H9 (cell line): Measurements from ENCODE around the gene SLC7A1. TPM values are rescaled to one million over a fixed set of nuclear protein-coding genes. Genes with fewer than 3 reads are reported as not detected.

Source experiments
- DNase-seq: peaks from one replicate; pipeline ENCODE4 v3.0.0-alpha.2; 2017
- H2AFZ ChIP-seq: one replicate; pipeline ENCODE4 v1.6.1; 2013; ENCODE audit warnings: mild to moderate bottlenecking, low read length, control low read depth, moderate library complexity
- H2AK5ac ChIP-seq: 2 replicates; pipeline ENCODE4 v1.6.1; 2013; ENCODE audit warnings: low read length, control low read depth, mixed read lengths; ENCODE audit not compliant: insufficient read length
- H2BK120ac ChIP-seq: one replicate; pipeline ENCODE4 v1.6.1; 2013; ENCODE audit warnings: low read depth, mild to moderate bottlenecking, low read length, control low read depth, inconsistent platforms; ENCODE audit not compliant: poor library complexity, severe bottlenecking
- H2BK12ac ChIP-seq: 2 replicates; pipeline ENCODE4 v1.6.1; 2013; ENCODE audit warnings: low read length, control low read depth, mixed read lengths, low read depth; ENCODE audit not compliant: insufficient read length
- H2BK15ac ChIP-seq: 2 replicates; pipeline ENCODE4 v1.6.1; 2013; ENCODE audit warnings: low read depth, low read length, control low read depth
- H2BK20ac ChIP-seq: one replicate; pipeline ENCODE4 v1.6.1; 2013; ENCODE audit warnings: low read depth, mild to moderate bottlenecking, low read length, control low read depth, inconsistent platforms; ENCODE audit not compliant: poor library complexity, severe bottlenecking
- H2BK5ac ChIP-seq: 2 replicates; pipeline ENCODE4 v1.6.1; 2013; ENCODE audit warnings: low read length, control low read depth, mixed read lengths; ENCODE audit not compliant: insufficient read length
- H3K14ac ChIP-seq: 2 replicates; pipeline ENCODE4 v1.6.1; 2013; ENCODE audit warnings: low read length, control low read depth; ENCODE audit not compliant: insufficient read depth
- H3K18ac ChIP-seq: 2 replicates; pipeline ENCODE4 v1.6.1; 2013; ENCODE audit warnings: low read depth, mild to moderate bottlenecking, mixed read lengths, low read length, control low read depth; ENCODE audit not compliant: insufficient read length
- H3K23ac ChIP-seq: 2 replicates; pipeline ENCODE4 v1.6.1; 2013; ENCODE audit warnings: low read length, control low read depth, mixed read lengths, low read depth; ENCODE audit not compliant: insufficient read length
- H3K23me2 ChIP-seq: 2 replicates; pipeline ENCODE4 v1.6.1; 2013; ENCODE audit warnings: low read depth, mild to moderate bottlenecking, mixed read lengths, low read length, control low read depth; ENCODE audit not compliant: insufficient read length, poor library complexity, severe bottlenecking
- H3K27ac ChIP-seq: 2 replicates; pipeline ENCODE4 v1.5.1; 2013; ENCODE audit warnings: low read length, control low read depth, mixed read lengths, low read depth; ENCODE audit not compliant: insufficient read length
- H3K27me3 ChIP-seq: 2 replicates; pipeline ENCODE4 v1.6.1; 2013; ENCODE audit warnings: low read length, control low read depth, inconsistent platforms; ENCODE audit not compliant: insufficient read depth
- H3K4ac ChIP-seq: 2 replicates; pipeline ENCODE4 v1.6.1; 2013; ENCODE audit warnings: low read depth, mild to moderate bottlenecking, control low read depth, inconsistent platforms, low read length, moderate library complexity
- H3K4me1 ChIP-seq: 2 replicates; pipeline ENCODE4 v1.6.1; 2013; ENCODE audit warnings: low read length, control low read depth, inconsistent platforms; ENCODE audit not compliant: insufficient read depth
- H3K4me2 ChIP-seq: 2 replicates; pipeline ENCODE4 v1.6.1; 2013; ENCODE audit warnings: low read length, control low read depth, mixed read lengths; ENCODE audit not compliant: insufficient read length, insufficient read depth
- H3K56ac ChIP-seq: 2 replicates; pipeline ENCODE4 v1.6.1; 2013; ENCODE audit warnings: low read depth, mild to moderate bottlenecking, mixed read lengths, low read length, control low read depth; ENCODE audit not compliant: insufficient read length
- H3K79me1 ChIP-seq: 2 replicates; pipeline ENCODE4 v1.6.1; 2013; ENCODE audit warnings: low read depth, mild to moderate bottlenecking, moderate library complexity, low read length, control low read depth, inconsistent platforms; ENCODE audit not compliant: insufficient read depth, poor library complexity, severe bottlenecking
- H3K79me2 ChIP-seq: 2 replicates; pipeline ENCODE4 v1.6.1; 2013; ENCODE audit warnings: low read length, control low read depth, inconsistent platforms; ENCODE audit not compliant: insufficient read depth
- H3K9ac ChIP-seq: 2 replicates; pipeline ENCODE4 v1.6.1; 2013; ENCODE audit warnings: low read length, control low read depth, mixed read lengths; ENCODE audit not compliant: insufficient read length; ENCODE audit errors: extremely low read depth
- H3K9me3 ChIP-seq: one replicate; pipeline ENCODE4 v1.6.1; 2013; ENCODE audit warnings: low read depth, low read length, inconsistent platforms; ENCODE audit not compliant: control insufficient read depth
- H3T11ph ChIP-seq: one replicate; pipeline ENCODE4 v1.6.1; 2013; ENCODE audit warnings: mild to moderate bottlenecking, low read length, control low read depth, inconsistent platforms
- H4K20me1 ChIP-seq: one replicate; pipeline ENCODE4 v1.6.1; 2013; ENCODE audit not compliant: control insufficient read depth, insufficient read length, insufficient read depth
- H4K5ac ChIP-seq: 2 replicates; pipeline ENCODE4 v1.6.1; 2013; ENCODE audit warnings: low read depth, mild to moderate bottlenecking, mixed read lengths, low read length, control low read depth; ENCODE audit not compliant: insufficient read length
- H4K8ac ChIP-seq: replicated peaks from 2 replicates; pipeline ENCODE4 v1.6.1; 2013; ENCODE audit warnings: low read length, control low read depth, mixed read lengths, low read depth; ENCODE audit not compliant: insufficient read length
- H4K91ac ChIP-seq: 2 replicates; pipeline ENCODE4 v1.6.1; 2013; ENCODE audit warnings: low read depth, mild to moderate bottlenecking, moderate library complexity, mixed read lengths, low read length, control low read depth; ENCODE audit not compliant: insufficient read length
- H3K27ac Mint-ChIP-seq, 3 experiments: 2 replicates in 2 of 3; 3 replicates in 1 of 3; pipeline ENCODE4 v1.8.0; 2020 to 2021; ENCODE audit warnings: mixed read lengths in 3 of 3, mild to moderate bottlenecking in 1 of 3, moderate library complexity in 1 of 3
- H3K27me3 Mint-ChIP-seq: 2 replicates; pipeline ENCODE4 v1.8.0; 2021; ENCODE audit warnings: low read depth, mild to moderate bottlenecking, moderate library complexity, mixed read lengths
- H3K36me3 Mint-ChIP-seq, 3 experiments: 2 replicates in 2 of 3; 3 replicates in 1 of 3; pipeline ENCODE4 v1.8.0; 2020 to 2021; ENCODE audit warnings: low read depth in 3 of 3, mixed read lengths in 3 of 3; ENCODE audit not compliant: insufficient read depth in 1 of 3
- H3K4me1 Mint-ChIP-seq, 2 experiments: 2 replicates each; pipeline ENCODE4 v1.8.0; 2020; ENCODE audit warnings: mixed read lengths in 2 of 2
- H3K4me3 Mint-ChIP-seq, 2 experiments: 2 replicates in 1 of 2; 3 replicates in 1 of 2; pipeline ENCODE4 v1.8.0; 2020 to 2021; ENCODE audit warnings: mild to moderate bottlenecking in 2 of 2, mixed read lengths in 2 of 2, moderate library complexity in 1 of 2
- H3K9me3 Mint-ChIP-seq, 2 experiments: 2 replicates in 1 of 2; 3 replicates in 1 of 2; pipeline ENCODE4 v1.8.0; 2020; ENCODE audit warnings: mild to moderate bottlenecking in 2 of 2, mixed read lengths in 2 of 2, moderate library complexity in 1 of 2
- WGBS: extraction: QIAGEN DNeasy Blood & Tissue Kit; methylation state at CpG from one replicate; pipeline ENCODE4 v1.1.7; 2013; ENCODE audit warnings: missing lambda C conversion rate, low lambda C conversion rate, mixed read lengths; ENCODE audit not compliant: insufficient read length; ENCODE audit errors: extremely low coverage; 5-methylcytosine and 5-hydroxymethylcytosine counted together
- total RNA-seq: library from RNA; stranded (reverse); gene quantifications from 2 replicates; pipeline ENCODE4 v1.2.1, GENCODE V29; 2021
- TF ChIP-seq, protein P1 (sequence below): fragments of 200-600 bp; sonication (generic); conservative IDR thresholded peaks from 3 replicates; pipeline ENCODE4 v1.8.0; 2021; ENCODE audit warnings: antibody characterized with exemption, mild to moderate bottlenecking

The SLC7A1 gene
- total RNA-seq, 1 experiment from 2014 or later = 109 TPM

DNA sequence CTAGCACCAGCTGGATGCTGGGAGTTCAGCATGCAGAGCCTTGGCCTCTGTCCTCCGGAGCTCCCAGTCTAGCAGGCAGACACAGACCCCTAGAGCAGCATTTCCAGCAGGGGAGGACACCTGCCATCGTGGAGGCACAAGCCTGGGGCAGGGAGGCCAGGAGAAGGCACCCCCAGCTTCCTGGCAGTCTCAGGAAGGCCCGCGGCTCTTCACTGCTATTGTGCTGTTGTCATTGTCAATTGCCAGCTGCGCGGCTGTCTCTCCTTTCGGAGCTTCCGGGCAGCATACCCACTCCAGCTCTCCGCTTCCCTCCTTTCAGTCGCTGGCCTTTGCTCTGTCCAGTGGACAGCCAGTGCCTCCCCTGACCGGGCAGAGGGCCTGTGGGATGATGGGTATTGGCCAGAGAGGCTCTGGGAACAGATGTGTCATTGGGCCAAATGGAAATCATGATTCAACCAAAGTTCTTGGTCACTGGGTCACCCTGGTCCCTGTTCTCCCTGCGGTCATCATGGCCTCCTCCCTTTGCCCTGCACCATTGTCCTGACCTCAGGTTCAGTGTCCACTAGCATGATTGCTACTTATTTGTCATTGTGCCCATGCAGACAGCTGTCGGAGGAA is 93.0 kb downstream of the SLC7A1 start:
- Mint-ChIP-seq H3K4me1 (peaks cover 11% of the 10 kb centered on the region in 2 experiments), H3K4me3 (peak overlapping the region in 1 of 2 experiments; percentile 48; a peak in 2 of 5 replicates), H3K27ac (no peak overlapping the region), H3K27me3 (peaks cover 18% of the 10 kb centered on the region), H3K36me3 (no peaks in the 10 kb centered on the region), H3K9me3 (no peaks in the 10 kb centered on the region)
- Histone ChIP-seq H2BK12ac (no peak overlapping the region), H2BK5ac (no peak overlapping the region), H3K4ac (no peak overlapping the region), H4K91ac (no peak overlapping the region), H2BK20ac (no peak overlapping the region), H3T11ph (no peak overlapping the region), H4K5ac (no peak overlapping the region), H3K14ac (no peak overlapping the region), H4K20me1 (no peaks in the 10 kb centered on the region), H3K9me3 (no peaks in the 10 kb centered on the region), H2AK5ac (no peak overlapping the region), H3K9ac (no peak overlapping the region), H3K27ac (no peak overlapping the region), H3K23me2 (no peaks in the 10 kb centered on the region), H2BK120ac (no peak overlapping the region), H3K4me1 (no peaks in the 10 kb centered on the region), H2BK15ac (no peak overlapping the region), H3K18ac (no peak overlapping the region), H2AFZ (no peak overlapping the region), H3K79me1 (no peaks in the 10 kb centered on the region), H3K23ac (no peak overlapping the region), H3K4me2 (peak overlapping the region; percentile 9), H3K27me3 (no peaks in the 10 kb centered on the region), H4K8ac (no peak overlapping the region), H3K79me2 (no peaks in the 10 kb centered on the region), H3K56ac (no peak overlapping the region)
- DNase-seq = no peak
- WGBS = no CpG with 5 or more reads among the region's 13 CpGs
- TF ChIP-seq, protein P1, sequence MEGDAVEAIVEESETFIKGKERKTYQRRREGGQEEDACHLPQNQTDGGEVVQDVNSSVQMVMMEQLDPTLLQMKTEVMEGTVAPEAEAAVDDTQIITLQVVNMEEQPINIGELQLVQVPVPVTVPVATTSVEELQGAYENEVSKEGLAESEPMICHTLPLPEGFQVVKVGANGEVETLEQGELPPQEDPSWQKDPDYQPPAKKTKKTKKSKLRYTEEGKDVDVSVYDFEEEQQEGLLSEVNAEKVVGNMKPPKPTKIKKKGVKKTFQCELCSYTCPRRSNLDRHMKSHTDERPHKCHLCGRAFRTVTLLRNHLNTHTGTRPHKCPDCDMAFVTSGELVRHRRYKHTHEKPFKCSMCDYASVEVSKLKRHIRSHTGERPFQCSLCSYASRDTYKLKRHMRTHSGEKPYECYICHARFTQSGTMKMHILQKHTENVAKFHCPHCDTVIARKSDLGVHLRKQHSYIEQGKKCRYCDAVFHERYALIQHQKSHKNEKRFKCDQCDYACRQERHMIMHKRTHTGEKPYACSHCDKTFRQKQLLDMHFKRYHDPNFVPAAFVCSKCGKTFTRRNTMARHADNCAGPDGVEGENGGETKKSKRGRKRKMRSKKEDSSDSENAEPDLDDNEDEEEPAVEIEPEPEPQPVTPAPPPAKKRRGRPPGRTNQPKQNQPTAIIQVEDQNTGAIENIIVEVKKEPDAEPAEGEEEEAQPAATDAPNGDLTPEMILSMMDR = no peak
